Stomach (tissue), 4 donors: ENCODE results near the gene VILL.

Source experiments
- EP300 ChIP-seq: sonication (generic); formaldehyde crosslinking; IDR thresholded peaks from one replicate; pipeline ENCODE4 v1.6.1; 2017; ENCODE audit warnings: antibody characterized with exemption
- POLR2A ChIP-seq, 4 donors: fragments of 450-650 bp; IDR thresholded peaks; one replicate each; pipeline ENCODE4 v1.6.1; 2016; ENCODE audit warnings: antibody characterized with exemption in 4 of 4, control low read depth in 2 of 4, mild to moderate bottlenecking in 1 of 4, moderate library complexity in 1 of 4
- POLR2AphosphoS5 ChIP-seq, 3 donors: sonication (generic); formaldehyde crosslinking; IDR thresholded peaks; one replicate each; pipeline ENCODE4 v1.6.1; 2016; ENCODE audit warnings: antibody characterized with exemption in 3 of 3
- TF ChIP-seq, protein P1 (sequence below), 7 experiments: fragments of 450-650 bp in 4 of 7; fragments of 200-600 bp in 3 of 7; sonication (generic) in 3 of 7; IDR thresholded peaks; one replicate each; pipeline ENCODE4 v1.5.1; 2016 to 2019; ENCODE audit warnings: antibody characterized with exemption in 7 of 7, control low read depth in 2 of 7, mild to moderate bottlenecking in 1 of 7

DNA sequence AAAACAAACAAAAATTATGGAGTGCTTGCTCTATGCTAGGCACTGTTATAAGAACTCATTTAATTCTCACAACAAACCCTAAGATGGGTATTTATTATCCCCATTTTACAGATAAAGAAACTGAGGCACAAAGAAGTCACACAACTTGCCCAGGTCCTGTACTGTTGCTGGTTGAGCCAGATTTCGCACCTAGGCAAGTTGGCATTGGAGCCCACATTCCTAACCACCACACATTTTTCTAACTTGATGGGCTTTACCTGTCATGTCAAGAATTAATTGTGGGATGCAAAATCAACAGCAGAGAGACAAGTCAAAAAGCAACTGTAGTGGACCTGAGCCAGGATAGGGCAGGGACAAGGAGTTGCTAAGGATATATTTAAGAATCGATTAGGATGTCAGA, 47.9 kb upstream of the VILL start:
- TF ChIP-seq, protein P1, sequence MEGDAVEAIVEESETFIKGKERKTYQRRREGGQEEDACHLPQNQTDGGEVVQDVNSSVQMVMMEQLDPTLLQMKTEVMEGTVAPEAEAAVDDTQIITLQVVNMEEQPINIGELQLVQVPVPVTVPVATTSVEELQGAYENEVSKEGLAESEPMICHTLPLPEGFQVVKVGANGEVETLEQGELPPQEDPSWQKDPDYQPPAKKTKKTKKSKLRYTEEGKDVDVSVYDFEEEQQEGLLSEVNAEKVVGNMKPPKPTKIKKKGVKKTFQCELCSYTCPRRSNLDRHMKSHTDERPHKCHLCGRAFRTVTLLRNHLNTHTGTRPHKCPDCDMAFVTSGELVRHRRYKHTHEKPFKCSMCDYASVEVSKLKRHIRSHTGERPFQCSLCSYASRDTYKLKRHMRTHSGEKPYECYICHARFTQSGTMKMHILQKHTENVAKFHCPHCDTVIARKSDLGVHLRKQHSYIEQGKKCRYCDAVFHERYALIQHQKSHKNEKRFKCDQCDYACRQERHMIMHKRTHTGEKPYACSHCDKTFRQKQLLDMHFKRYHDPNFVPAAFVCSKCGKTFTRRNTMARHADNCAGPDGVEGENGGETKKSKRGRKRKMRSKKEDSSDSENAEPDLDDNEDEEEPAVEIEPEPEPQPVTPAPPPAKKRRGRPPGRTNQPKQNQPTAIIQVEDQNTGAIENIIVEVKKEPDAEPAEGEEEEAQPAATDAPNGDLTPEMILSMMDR (IDR thresholded peaks at IDR 0.05), result no peak
- TF ChIP-seq EP300 (no peak), POLR2A (IDR thresholded peaks at IDR 0.05) (no peak), POLR2AphosphoS5 (IDR thresholded peaks at IDR 0.05) (no peak)
